Kidney glomerular epithelial cell (primary cell): Measurements from ENCODE around the gene BMP5.
"Not testable (repeated sequence)": the region's sequence is repeated elsewhere in the genome, so short reads cannot be mapped to it uniquely, and the experiment has no call there.

Experiments used
- DNase-seq: peaks from one replicate; lab custom pipeline; 2025; lab: John Stamatoyannopoulos, UW

BMP5 gene

DNA sequence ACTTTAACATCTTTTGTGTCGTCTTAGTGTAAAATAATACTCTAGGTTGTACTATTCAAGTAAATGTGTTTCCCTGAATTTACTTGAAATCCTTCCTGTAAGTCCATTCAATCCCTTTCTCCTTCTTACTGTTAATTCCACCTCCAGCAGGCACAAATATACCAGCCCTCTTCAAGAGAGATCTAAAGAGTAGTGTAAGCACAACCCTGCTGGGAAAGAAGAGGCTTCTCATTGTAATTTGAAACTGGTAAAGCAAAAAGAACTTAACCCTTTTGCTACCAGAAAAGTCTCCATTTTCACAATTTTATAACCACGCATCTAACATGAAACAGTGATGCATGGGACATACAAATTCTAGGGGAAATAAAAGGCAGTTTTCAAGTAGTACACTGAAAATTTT lies at the start of gene BMP5:
Gene BMP5, minus strand, starts transcription at position 191 of the 400 bp plus-strand sequence. CDS start 725 bp downstream, outside the sequence.
- no peak for DNase-seq

DNA sequence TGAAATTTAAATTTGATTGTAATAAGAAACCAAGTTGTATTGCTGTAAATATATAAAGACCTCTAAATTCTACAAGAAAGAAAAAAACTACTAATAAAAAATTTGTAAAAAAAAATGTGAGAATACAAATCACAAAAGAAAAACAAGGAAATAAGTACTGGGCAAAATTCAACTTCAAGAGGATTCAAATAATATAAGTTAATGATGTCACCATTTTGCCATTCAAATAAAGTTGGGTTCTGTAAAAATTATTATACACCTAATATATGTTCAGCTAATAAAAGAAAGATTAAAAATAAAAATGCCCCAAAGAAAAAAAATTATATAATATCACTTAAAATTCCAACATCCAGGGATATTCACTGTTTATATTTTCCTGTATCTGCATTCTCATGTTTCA lies 47.0 kb upstream of the BMP5 start:
- no peak for DNase-seq

DNA sequence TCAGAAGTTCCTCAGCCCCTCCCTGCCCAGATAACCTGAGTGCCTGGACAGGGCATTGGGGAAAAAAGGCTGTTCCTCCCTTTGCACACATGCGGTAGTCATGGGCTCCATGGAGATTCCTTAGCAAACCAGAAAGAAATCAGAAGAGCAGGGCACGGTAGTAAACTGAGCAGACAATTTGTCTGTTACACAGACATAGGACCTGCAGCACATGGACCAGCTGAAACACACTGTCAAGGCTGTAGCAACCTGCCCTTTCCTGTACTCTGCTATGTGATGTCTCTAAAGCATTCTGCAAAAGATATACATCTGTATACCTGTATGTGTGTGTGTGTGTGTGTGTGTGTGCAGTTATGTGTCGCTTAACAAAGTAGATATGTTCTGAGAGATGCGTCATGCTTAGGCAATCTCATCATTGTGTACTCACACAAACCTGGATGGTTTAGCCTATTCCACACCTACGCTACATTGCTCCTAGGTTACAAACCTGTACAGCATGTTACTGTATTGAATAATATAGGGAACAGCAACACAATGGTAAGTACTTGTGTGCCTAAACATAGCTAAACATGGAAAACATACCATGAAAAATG lies 44.4 kb upstream of the BMP5 start:
- DNase-seq: no peak

DNA sequence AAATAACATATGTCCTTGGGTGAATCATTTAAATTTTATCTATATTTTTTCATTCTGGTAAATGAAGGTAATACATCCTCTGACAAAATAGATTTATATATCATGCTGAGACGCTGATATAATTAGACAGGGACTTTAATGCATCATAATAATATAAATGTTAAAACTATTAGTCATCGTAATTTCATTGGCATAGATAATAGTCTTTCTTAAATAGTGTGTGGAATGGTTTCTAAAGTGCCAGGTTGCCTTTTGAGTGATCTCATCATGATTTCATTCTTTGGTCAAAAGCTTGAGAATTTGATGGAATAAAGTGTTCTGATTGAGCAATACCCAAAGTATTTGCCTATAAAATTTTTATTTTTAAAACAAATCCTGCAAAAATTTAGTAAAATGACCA lies 43.2 kb upstream of the BMP5 start:
- no peak for DNase-seq

DNA sequence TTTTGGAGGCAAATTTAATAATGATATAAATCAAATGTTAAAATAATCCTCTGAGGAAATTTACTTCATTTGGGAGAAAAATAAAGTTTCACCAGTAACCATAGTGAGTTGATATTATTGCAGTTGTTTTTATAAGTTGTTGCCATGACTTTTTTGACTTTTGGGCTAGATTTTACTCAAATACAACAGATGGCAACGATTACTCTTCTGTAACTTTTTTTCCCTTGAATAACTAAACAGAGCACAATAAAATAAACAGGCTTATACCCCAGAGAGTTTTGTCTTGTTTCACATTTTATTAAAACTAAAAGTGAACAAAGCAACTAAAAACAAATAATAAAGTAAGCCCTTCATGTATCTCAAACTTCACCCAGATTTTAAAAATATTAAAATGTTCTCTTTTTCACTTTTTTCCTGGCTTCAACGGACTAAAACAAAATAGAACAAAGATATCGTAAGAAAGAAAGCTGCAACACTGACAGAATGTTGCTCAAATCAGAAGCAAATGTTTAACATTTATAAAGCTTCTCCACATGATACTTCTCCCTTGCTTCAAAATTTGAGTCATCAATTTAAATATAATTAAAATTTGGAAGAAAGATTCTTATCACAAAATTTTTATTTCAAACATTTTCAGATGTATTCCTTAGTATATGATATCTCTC lies 42.5 kb upstream of the BMP5 start:
- no peak for DNase-seq

DNA sequence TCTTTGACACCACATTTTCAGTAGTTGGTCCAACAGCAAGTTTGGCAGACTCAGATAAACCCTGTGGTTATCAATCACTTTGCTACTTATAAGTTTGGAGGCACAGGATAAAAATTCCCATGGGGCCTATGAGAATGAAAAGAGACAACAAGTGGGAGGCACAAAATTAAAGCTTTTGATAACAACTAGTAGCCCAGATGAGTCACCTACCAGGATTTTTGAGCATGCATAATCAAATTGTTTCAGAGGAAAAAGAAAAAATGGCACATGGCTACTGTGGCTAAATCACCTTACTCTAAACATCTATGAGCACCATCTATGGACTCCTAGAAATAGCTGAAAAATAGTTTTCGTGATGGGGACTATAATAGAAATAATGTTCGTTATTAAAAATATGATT lies 40.8 kb upstream of the BMP5 start:
- DNase-seq: peak; percentile 39

DNA sequence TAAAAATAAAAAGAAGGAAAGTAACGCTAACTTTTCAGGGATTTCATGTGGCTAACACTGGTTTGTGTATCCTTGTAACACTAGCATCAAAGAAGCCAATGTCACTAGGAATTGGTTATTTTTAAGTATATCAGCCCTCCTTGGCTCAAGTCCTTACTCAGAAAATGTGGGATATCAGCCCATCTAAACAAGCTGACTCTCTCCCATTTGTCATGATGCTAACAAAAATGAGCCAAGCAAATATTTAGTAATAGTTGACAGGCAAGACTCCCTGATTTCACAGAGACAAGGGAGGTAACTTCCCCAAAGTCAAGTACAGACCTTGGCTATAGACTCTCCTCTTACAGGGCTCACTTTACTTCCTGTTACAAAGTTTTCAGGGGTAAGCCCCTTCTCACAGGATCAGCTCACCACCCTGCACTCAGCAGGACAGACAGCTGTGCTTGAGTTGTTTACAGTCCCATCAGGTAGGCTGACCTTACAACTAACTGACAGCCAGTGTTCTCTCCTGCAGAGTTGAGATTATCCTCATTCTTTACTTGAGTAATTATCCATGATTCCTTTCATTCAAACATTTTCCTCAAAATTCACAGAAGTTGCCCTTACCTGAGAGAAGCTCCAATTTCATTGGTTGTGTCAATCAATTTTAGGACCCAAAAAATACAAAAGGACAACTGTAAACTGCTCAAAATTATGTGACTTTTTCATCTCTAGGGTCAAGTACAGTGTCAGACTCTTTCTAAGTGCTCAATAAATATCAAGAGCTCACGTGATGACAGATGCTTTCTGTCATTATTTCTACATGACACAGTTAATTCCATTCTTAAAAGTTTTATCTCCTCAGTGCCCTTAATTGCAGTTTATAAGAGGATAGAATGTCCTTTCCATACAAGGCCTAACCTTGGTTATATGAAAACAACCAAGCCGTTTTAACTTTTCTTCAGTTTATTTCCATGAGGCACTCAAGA lies 38.1 kb upstream of the BMP5 start:
- DNase-seq: no peak

DNA sequence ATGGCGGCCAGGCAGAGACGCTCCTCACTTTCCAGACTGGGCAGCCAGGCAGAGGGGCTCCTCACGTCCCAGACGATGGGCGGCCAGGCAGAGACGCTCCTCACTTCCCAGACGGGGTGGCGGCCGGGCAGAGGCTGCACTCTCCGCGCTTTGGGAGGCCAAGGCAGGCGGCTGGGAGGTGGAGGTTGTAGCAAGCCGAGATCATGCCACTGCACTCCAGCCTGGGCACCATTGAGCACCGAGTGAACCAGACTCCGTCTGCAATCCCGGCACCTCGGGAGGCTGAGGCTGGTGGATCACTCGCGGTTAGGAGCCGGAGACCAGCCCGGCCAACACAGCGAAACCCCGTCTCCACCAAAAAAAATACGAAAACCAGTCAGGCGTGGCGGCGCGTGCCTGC lies 35.1 kb upstream of the BMP5 start:
- not testable (repeated sequence) for DNase-seq

DNA sequence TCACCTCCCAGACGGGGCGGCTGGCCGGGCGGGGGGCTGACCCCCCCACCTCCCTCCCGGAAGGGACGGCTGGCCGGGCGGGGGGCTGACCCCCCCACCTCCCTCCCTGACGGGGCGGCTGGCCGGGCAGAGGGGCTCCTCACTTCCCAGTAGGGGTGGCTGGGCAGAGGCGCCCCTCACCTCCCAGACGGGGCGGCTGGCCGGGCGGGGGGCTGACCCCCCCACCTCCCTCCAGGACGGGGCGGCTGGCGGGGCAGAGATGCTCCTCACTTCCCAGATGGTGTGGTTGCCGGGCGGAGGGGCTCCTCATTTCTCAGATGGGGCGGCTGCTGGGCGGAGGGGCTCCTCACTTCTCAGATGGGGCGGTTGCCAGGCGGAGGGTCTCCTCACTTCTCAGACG lies 34.5 kb upstream of the BMP5 start:
- DNase-seq: not testable (repeated sequence)

DNA sequence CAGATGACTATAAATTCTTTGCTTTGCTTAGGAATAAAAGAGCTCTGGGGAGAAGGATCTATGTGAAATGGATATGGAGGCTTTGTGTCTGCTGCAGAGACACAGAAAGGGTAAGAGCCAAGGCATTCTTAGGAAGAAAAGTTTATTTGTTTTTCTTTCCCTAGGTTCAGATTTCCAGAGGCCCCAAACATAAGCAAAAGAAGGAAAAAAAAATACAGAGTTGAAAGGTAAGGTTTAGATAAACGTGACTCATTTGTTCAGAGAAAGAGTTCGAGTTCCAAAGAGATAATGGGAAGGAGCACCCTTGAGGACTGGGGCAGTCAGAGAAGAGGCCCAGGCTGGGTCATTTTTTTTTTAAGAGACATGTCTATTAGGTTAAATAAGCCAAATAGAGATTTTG lies 27.4 kb upstream of the BMP5 start:
- no peak for DNase-seq

DNA sequence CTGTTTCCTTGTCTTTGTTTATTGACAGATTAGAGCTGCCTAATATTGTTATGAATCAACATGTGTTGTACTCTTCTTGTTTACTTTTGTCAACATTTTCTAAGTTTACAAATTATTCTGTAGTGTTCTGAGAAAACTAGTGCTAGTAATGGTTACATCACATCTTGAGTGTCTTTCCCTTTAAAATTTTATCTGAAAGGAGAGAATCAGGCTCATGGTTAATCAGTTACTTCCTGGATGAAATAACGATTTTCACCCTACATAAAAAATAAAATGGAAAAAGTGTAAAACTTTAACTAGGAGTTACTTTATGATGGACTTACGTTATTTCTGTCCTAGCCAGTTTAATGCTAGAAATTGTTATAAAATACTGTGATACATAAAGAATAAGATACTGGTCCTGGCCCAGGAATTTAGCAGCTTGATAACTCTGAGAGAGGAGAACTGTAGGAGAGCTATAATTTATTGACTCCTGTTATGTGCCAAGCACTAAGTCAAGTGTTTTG lies 26.4 kb upstream of the BMP5 start:
- DNase-seq: peak; percentile 57

DNA sequence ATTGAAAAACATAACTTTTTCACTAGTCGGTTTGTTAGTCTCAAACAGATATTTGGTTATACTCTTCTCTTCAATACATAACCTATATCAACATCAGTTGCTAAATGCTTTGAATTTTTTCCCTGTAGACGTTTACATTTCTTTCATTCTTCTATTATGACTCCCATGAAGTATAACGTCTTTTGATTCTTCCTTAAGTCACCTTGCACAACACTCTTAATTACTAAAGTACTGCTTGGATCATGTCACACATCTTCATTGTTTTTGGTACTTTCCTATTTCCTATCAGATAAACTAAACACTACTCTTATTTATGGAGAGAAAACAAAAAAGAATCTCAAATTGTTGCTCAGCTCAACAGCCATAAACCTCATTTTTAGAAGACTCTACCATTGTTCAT lies 23.0 kb upstream of the BMP5 start:
- peak; percentile 53 for DNase-seq

DNA sequence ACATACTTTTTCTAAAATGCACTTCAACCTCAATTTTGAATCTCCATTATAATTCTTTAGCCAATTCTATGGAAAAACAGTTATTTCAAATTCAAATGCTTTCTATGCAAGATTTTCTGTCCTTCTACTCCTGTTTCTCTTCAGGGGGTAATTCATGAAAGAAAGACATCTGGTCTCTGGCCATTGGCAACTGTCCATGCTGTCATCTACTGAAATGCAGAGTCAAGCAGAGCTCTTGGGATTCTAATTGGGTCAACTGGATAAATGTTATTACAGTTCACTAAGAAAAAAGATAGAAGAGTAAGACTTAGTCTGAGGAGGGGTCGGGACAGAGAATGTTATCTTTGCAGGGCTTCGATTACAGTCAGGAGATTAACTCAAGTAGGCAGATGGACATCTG lies 22.0 kb upstream of the BMP5 start:
- DNase-seq: no peak

DNA sequence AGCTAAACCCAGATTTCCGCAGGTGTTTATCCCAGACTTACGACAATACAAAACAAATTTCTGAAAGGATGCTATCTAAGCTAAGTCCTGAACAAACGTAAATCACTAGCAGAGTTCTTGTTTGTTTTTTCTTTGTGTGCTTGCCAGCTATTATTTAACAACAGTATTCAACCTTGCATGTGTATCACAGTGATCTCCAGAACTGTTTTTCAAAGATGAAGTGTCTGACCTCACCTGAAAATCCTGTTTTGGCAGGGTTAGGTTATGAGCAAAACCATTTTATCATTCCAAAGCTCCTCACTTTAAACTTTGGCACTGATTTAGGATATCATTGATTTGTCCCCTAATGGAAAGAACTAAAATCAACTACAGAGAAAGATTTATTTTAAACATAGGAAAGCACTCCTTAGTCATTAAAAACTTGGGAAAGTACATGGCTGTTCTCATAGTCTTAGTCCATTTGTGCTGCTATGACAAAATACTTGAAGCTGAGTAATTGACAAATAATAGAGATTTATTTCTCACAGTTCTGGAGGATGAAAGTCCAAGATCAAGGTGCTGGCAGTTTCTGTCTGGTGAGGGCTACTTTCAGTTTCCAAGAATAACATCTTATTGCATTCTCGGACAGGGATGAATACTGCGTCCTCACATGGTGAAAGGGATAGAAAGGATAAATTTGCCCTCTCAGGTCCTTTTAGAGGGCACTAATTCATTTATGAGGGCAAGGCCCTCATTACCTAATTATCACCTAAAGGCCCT lies 20.8 kb upstream of the BMP5 start:
- no peak for DNase-seq

DNA sequence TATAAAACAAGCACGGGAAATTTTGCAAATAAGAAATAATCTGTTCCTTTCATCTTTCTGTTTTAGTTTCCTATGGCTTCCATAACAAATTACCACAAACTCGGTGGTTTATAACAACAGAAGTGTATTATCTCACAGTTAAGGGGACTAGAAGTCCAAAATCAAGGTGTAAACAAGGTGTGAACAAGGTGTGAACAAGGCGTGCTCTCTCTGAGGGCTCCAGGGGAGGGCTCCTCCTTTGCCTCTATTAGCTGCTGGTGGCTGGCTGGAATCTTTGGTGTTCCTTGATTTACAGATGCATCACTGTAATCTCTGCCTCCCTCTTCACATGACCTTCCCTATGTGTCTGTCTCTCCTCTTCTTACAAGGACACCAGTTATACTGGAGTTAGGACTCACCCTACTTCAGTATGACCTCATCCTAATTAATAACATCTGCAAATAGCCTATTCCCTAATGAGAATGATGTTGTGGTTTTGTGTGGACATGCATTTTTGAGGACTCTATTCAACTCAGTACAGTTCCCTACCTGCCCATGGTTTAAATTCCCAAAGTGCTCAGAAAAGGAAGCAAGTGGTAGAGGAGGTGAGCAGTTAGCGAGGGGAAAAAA lies 17.5 kb upstream of the BMP5 start:
- DNase-seq: no peak

DNA sequence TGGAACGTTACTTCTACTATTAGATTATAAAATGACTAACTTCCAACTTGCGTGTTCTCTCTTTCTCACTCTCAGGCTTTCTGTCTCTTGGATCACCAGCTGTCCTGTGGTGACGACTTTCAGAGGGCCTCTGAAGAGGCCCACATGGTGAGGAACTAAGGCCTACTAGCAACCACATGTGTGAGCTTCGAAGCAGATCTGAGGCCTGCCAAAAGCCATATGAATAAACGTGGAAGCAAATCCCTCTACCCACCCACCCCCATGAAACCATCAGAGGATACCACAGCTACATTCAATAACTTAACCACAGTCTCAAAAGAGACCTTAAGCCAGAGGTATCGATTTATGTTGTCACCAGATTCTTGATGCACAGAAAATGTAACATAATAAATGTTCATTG lies 13.5 kb upstream of the BMP5 start:
- DNase-seq: no peak

DNA sequence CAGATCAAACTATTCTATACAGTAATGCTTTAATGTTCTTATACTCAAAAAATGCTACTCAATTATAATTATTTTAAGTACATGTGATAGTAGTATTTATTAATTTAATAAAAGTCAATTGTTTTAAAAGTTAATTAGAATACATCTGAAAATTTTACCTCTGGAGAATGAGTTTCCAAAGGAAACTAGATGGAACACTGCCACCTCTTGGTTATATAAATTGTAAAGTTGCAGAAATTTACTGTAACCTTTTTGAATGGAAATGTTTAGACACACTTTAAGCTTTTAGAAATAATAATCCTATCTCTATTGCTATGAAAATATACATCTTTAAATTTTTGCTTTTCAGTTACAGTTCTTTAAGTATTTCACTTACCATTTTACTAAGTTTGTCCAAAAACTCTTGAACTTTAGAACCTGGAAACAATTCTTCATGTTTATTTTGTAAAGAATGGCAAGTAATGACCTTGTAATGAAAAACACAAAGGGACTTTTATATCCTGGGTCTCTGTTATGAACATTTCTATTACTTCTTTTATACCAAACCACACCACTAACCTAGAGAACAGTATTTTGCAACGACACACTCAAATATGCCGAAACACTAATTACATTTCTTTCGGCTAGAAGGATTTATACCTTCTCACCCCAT lies 10.9 kb upstream of the BMP5 start:
- peak; percentile 34 for DNase-seq

DNA sequence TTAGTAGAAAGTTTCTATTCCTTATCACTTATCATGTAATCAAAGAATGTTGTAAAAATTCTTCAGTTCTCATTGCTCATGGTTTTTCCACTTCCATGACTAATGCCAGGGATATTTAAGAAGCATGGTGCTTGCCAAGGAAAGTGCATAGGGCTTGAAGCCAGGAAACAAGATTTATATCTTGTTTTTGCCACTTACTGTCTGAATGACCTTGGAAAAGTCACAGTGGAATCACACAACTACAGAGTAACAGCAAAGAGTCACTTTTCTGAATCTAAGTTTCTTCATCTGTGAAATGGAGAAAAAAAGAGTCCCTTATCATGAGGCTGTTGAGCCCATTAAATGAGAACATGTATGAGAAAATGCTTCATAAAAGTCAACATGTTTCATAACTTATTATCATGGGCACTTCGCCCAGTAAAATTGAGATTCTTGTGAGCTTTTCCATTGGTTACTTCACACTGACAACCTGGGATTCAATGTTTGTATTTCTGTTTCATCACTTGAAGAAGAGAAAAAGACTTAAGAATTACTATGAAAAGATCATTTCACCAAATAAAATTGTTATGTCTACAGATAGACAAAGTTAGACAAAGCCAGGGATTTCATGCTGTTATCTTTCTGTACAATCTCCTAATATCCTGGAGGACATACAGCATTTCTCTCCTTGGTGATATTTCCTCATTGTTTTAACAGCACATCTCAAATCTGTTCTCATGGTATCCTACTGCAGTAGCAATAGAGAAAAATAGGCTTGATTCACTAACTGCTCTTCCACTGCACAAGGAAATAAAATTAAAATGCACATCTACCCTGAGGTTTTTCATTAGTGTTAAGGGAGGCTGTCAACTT lies 7.6 kb upstream of the BMP5 start:
- peak; percentile 71 for DNase-seq

DNA sequence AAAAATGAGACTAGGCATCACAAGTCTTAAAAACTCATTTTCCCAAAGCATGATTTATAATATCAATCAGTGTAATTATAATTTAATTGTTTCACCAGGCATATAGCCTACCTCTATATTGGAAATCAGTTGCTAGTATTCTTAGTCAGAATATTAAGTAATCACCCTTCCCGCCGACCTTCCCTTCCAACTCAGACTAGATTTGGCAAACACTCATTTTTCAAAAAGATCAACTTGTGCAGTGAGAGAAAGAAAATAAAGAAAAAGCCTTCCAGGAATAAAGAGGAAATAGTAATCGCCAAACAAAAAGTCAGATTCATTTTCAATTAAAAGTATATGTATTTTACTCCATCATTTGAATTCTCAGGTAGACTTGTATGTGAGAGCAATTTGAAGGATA lies 1.9 kb upstream of the BMP5 start:
- no peak for DNase-seq

DNA sequence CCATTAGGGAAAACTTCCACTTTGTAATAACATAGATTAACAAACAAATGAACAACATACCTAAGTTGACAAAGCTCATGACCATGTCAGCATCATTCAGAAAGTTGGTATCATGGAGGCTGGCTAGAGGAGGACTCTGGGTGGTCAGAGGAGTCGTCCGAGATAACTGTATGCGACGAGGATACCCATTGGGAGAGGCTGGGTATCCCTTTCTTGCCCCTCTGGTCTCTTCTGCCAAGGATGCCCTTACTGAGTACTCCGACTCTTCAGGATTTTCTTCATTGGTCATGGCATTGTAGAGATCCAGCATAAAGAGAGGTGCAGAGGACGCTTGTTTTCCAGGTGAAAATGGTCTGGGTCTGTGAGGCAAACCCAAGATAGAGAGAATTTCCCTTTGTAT lies 1.1 kb downstream of the BMP5 start:
- no peak for DNase-seq
